Measurements from ENCODE around the gene LIG1.

The LIG1 gene

GRCh38 chr19:48196321-48196763 is 26.2 kb upstream of the LIG1 start:
- Histone ChIP-seq H3K9me2 (replicated peaks; ENCODE audit: insufficient read depth, low read length) (no peaks in the 10 kb centered on the region), H3K36me3 (ENCODE audit: low read length) (no peaks in the 10 kb centered on the region), H3K79me2 (ENCODE audit: insufficient read depth, low read length) (no peaks in the 10 kb centered on the region), H4K20me1 (ENCODE audit: low read depth, low read length) (no peaks in the 10 kb centered on the region), H3K27ac (ENCODE audit: low read depth, low read length) (no peak overlapping the region), H3K4me2 (ENCODE audit: low read depth, low read length, poor library complexity, severe bottlenecking) (no peak overlapping the region), H3K9ac (ENCODE audit: low read length) (no peak overlapping the region), H3K9me3 (ENCODE audit: insufficient read depth, low read length) (no peaks in the 10 kb centered on the region), H2AFZ (ENCODE audit: low read depth, low read length, severe bottlenecking) (no peak overlapping the region), H3K4me3 (ENCODE audit: insufficient read depth, low read length, poor library complexity, severe bottlenecking) (no peak overlapping the region), H3K27me3 (ENCODE audit: low read length) (no peaks in the 10 kb centered on the region), H3F3A (ENCODE audit: insufficient read depth) (no peaks in the 10 kb centered on the region; the same call in 1 of the 2 replicates)
- TF ChIP-seq EZH2phosphoT487 (conservative IDR thresholded peaks at IDR 0.05; ENCODE audit: low read length) (no peak), CTCF (IDR thresholded peaks at IDR 0.05; ENCODE audit: insufficient read depth, low read length, poor library complexity, severe bottlenecking) (no peak)

GRCh38 chr19:48194844-48195830 is 25.0 kb upstream of the LIG1 start:
- no peak overlapping the region for H3K4me3 ChIP-seq (ENCODE audit: insufficient read depth, low read length, poor library complexity, severe bottlenecking)
- no peak for TF ChIP-seq CTCF (IDR thresholded peaks at IDR 0.05; ENCODE audit: insufficient read depth, low read length, poor library complexity, severe bottlenecking)
- no peaks in the 10 kb centered on the region for H3K36me3 ChIP-seq (ENCODE audit: low read length)
- no peaks in the 10 kb centered on the region for H3K9me2 ChIP-seq (replicated peaks; ENCODE audit: insufficient read depth, low read length)
- H3K27me3 ChIP-seq (ENCODE audit: low read length): no peaks in the 10 kb centered on the region
- no peak overlapping the region for H2AFZ ChIP-seq (ENCODE audit: low read depth, low read length, severe bottlenecking)
- H3K9ac ChIP-seq (ENCODE audit: low read length): no peak overlapping the region
- no peak overlapping the region for H3K27ac ChIP-seq (ENCODE audit: low read depth, low read length)
- no peaks in the 10 kb centered on the region; the same call in 1 of the 2 replicates for H3F3A ChIP-seq (ENCODE audit: insufficient read depth)
- no peaks in the 10 kb centered on the region for H3K79me2 ChIP-seq (ENCODE audit: insufficient read depth, low read length)
- H3K4me2 ChIP-seq (ENCODE audit: low read depth, low read length, poor library complexity, severe bottlenecking): no peak overlapping the region
- no peaks in the 10 kb centered on the region for H3K9me3 ChIP-seq (ENCODE audit: insufficient read depth, low read length)
- no peaks in the 10 kb centered on the region for H4K20me1 ChIP-seq (ENCODE audit: low read depth, low read length)

- H3K9ac ChIP-seq (ENCODE audit: low read length): no peak overlapping the region
- H4K20me1 ChIP-seq (ENCODE audit: low read depth, low read length): no peaks in the 10 kb centered on the region
- no peaks in the 10 kb centered on the region for H3K36me3 ChIP-seq (ENCODE audit: low read length)
Measured at GRCh38 chr19:48194041-48194843, 24.1 kb upstream of the LIG1 start.

More at GRCh38 chr19:48194041-48194843, 24.1 kb upstream of the LIG1 start:
- Histone ChIP-seq H3K9me3 (ENCODE audit: insufficient read depth, low read length) (no peaks in the 10 kb centered on the region), H3F3A (ENCODE audit: insufficient read depth) (no peaks in the 10 kb centered on the region), H3K9me2 (replicated peaks; ENCODE audit: insufficient read depth, low read length) (no peaks in the 10 kb centered on the region), H2AFZ (ENCODE audit: low read depth, low read length, severe bottlenecking) (no peak overlapping the region), H3K27ac (ENCODE audit: low read depth, low read length) (no peak overlapping the region), H3K27me3 (ENCODE audit: low read length) (no peaks in the 10 kb centered on the region), H3K4me3 (ENCODE audit: insufficient read depth, low read length, poor library complexity, severe bottlenecking) (no peak overlapping the region), H3K4me2 (ENCODE audit: low read depth, low read length, poor library complexity, severe bottlenecking) (no peak overlapping the region), H3K79me2 (ENCODE audit: insufficient read depth, low read length) (no peaks in the 10 kb centered on the region)
- no peak for TF ChIP-seq EZH2phosphoT487 (conservative IDR thresholded peaks at IDR 0.05; ENCODE audit: low read length)
- TF ChIP-seq CTCF (IDR thresholded peaks at IDR 0.05; ENCODE audit: insufficient read depth, low read length, poor library complexity, severe bottlenecking): peak; percentile 76

Data from SU-DHL-6 (cell line).